Measurements from ENCODE around the gene C19orf81. TPM values are rescaled to one million over a fixed set of nuclear protein-coding genes. Genes with fewer than 3 reads are reported as not detected.
"Not testable (repeated sequence)": the region's sequence is repeated elsewhere in the genome, so short reads cannot be mapped to it uniquely, and the experiment has no call there.

C19orf81 gene
- polyA plus RNA-seq: 0.46 TPM
- long read RNA-seq, donor 1: 0 reads
- long read RNA-seq, donor 2: 0 reads
- long read RNA-seq, donor 3: 0 reads
- long read RNA-seq, donor 4: 0 reads
- long read RNA-seq, donor 5: 0 reads
- long read RNA-seq, donor 6: 0 reads
- long read RNA-seq, donor 7: 0 reads
- long read RNA-seq, donor 8: 0 reads
- long read RNA-seq, donor 9: 0 reads
- long read RNA-seq, donor 10: 0 reads
- long read RNA-seq, donor 11, partial matches to known transcripts: 5 of 5 reads
- long read RNA-seq, donor 11, other reads (novel, unspliced or antisense): 0 of 5 reads

DNA sequence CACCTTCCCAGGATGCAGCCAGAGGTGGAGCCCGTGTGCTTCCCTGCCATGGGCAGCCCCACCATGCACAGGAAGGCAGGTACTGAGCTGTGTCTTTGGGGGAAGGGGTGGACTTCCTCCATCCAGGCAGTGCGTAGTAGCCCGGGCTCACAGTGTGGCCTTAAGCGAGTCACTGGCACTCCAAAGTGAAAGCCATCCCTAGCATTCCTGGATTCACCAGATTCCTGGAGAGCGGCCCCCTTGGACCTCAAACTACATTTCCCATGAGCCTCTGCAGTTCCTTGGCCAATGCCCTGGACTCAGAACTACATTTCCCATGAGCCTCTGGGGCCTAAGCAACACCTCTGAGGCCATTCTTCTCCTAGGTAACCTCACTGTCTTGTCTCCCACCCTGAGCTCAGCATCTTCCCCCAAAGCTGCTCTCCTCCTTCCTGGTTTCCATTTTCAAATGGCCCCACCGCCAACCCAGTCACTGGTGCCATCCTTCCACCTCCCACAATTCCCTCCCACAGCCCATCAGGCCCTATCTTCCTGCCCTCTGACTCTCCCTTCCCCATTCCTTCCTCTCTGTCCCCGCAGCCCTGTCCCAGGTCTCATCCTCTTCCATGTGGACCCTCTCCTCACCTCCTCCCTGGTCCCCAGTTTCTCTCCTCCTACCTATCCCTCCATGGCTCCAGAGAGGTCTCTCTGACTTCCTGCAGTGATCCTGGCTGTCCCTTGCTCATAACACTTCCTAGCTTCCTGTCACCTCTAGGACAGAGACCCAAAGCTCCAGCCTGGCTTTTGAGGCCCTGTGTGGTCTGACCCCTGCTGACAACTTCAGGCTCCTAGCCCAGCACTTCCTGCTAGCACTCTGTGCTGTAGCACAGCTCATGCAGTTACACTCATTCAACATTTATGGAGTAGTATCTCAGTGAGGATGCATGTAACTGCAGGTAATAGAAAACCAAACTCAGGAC is at the start of gene C19orf81:
Gene C19orf81 (plus strand): TSS at position 13 of the 959 bp plus-strand sequence. CDS start 0 bp downstream, at position 13.
- Histone ChIP-seq H3K4me1 (ENCODE audit: control insufficient read depth, insufficient read depth, low read length) (no peaks in the 10 kb centered on the region), H3K9me3 (ENCODE audit: control insufficient read depth, low read depth, low read length) (no peaks in the 10 kb centered on the region), H3K4me3 (ENCODE audit: low read length) (no peak within 1 kb of the TSS), H3K27ac (ENCODE audit: low read length) (no peak within 1 kb of the TSS), H3K27me3 (ENCODE audit: control insufficient read depth, insufficient read depth, low read length) (no peaks in the 10 kb centered on the region), H3K36me3 (ENCODE audit: control insufficient read depth, insufficient read depth, low read length) (no peaks in the 10 kb centered on the region)
- no CpG with 5 or more reads among the region's 7 CpGs for WGBS (ENCODE audit: insufficient coverage, low lambda C conversion rate)
- no peak for DNase-seq

DNA sequence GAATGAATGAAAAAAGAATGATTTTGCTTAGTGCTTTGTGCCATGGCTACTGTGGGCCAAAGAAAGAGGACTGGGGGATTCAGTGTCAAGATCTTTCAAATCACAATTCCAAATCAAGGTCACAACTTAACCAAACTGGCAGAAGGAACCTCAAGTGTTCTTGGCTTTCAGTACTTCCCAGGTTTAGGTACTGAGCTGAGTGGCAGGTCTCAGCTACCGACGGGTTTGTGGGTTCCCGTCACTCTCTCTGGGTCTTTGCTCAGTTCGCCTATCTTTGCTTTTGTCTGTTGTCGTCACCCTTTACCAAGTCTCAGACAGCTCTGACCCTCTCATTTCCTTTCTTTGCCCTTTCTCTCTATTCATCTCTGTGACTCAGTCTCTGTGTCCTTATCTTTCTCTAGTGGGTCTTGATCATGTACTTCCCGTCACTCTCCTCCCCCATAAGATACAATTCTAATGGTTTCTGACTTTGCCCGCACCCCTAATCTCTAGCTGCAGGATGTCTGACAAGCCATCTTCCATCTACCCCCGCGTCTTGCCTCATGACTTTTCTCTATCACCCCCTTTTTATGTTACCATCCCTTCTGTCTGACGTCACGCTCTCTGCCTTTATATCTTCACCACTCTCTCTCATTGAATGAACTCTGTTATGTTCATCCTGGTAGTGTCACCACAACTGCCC is 47.7 kb upstream of the C19orf81 start:
- 62% methylated on average over 6 of the region's 11 CpGs for WGBS (ENCODE audit: insufficient coverage, low lambda C conversion rate)
- DNase-seq: no peak
- H3K27ac ChIP-seq (ENCODE audit: low read length): no peak overlapping the region
- no peaks in the 10 kb centered on the region for H3K36me3 ChIP-seq (ENCODE audit: control insufficient read depth, insufficient read depth, low read length)
- no peak overlapping the region for H3K4me3 ChIP-seq (ENCODE audit: low read length)
- H3K9me3 ChIP-seq (ENCODE audit: control insufficient read depth, low read depth, low read length): no peaks in the 10 kb centered on the region
- H3K4me1 ChIP-seq (ENCODE audit: control insufficient read depth, insufficient read depth, low read length): no peaks in the 10 kb centered on the region
- H3K27me3 ChIP-seq (ENCODE audit: control insufficient read depth, insufficient read depth, low read length): peaks cover 13% of the 10 kb centered on the region

DNA sequence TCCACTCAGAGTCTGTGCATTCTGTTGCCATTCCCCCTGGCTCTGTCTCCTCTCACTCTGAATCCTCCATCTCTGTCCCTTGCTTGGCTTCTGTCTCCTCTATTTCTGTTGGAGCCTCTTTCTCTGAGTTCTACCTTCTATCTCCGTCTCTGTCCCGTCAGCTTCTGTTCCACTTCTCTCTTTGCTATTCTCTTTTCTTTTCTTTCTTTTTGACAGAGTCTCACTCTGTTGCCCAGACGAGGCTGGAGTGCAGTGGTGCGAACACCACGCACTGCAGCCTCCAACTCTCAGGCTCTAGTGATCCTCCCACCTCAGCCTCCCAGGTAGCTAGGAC is 47.2 kb upstream of the C19orf81 start:
- peaks cover 1% of the 10 kb centered on the region for H3K9me3 ChIP-seq (ENCODE audit: control insufficient read depth, low read depth, low read length)
- no peaks in the 10 kb centered on the region for H3K36me3 ChIP-seq (ENCODE audit: control insufficient read depth, insufficient read depth, low read length)
- no peaks in the 10 kb centered on the region for H3K4me1 ChIP-seq (ENCODE audit: control insufficient read depth, insufficient read depth, low read length)
- WGBS (ENCODE audit: insufficient coverage, low lambda C conversion rate): 76% methylated on average over 3 of the region's 5 CpGs
- H3K27me3 ChIP-seq (ENCODE audit: control insufficient read depth, insufficient read depth, low read length): peaks cover 18% of the 10 kb centered on the region
- no peak overlapping the region for H3K4me3 ChIP-seq (ENCODE audit: low read length)
- no peak overlapping the region for H3K27ac ChIP-seq (ENCODE audit: low read length)
- no peak for DNase-seq

DNA sequence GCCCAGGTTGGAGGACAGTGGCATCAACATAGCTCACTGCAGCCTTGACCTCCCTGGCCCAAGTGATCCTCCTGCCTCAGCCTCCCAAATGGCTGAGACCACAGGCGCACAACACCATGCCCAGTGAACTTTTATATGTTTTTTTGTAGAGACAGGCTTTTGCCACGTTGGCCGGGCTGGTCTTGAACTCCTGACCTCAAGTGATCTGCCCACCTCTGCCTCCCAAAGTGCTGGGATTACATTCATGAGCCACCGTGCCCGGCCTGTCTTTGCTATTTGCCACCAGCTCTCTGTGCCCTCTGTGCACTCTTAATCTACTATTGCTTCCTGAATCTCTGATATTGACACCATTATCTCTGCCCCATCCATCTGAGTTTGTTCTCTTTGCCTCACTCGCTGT is 46.7 kb upstream of the C19orf81 start:
- Histone ChIP-seq H3K27ac (ENCODE audit: low read length) (no peak overlapping the region), H3K4me3 (ENCODE audit: low read length) (no peak overlapping the region), H3K9me3 (ENCODE audit: control insufficient read depth, low read depth, low read length) (peaks cover 5% of the 10 kb centered on the region), H3K36me3 (ENCODE audit: control insufficient read depth, insufficient read depth, low read length) (no peaks in the 10 kb centered on the region), H3K4me1 (ENCODE audit: control insufficient read depth, insufficient read depth, low read length) (no peaks in the 10 kb centered on the region), H3K27me3 (ENCODE audit: control insufficient read depth, insufficient read depth, low read length) (peaks cover 22% of the 10 kb centered on the region)
- no peak for DNase-seq
- 67% methylated on average over 1 of the region's 6 CpGs for WGBS (ENCODE audit: insufficient coverage, low lambda C conversion rate)

DNA sequence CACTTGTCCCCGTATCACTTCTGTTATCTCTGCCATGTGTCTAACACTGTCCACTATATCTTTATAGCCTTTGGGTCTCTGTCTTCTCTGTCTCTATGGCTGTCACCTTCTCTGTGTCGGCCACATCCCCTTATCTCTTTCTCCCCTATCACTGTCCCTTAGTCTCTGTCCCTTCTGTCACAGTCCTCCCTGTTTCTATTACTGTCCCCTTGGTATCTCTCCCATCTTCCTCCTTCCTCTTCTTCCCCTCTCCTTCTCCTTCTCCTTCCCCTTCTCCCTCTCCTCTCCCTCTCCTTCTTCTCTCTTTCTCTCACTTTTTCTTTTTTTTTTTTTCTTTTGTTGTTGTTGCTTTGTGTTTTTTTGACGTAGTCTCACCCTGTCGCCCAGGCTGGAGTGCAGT is 46.3 kb upstream of the C19orf81 start:
- H3K9me3 ChIP-seq (ENCODE audit: control insufficient read depth, low read depth, low read length): peaks cover 8% of the 10 kb centered on the region
- WGBS (ENCODE audit: insufficient coverage, low lambda C conversion rate): 57% methylated on average over 3 of the region's 4 CpGs
- no peaks in the 10 kb centered on the region for H3K4me1 ChIP-seq (ENCODE audit: control insufficient read depth, insufficient read depth, low read length)
- H3K36me3 ChIP-seq (ENCODE audit: control insufficient read depth, insufficient read depth, low read length): no peaks in the 10 kb centered on the region
- H3K4me3 ChIP-seq (ENCODE audit: low read length): no peak overlapping the region
- peaks cover 22% of the 10 kb centered on the region for H3K27me3 ChIP-seq (ENCODE audit: control insufficient read depth, insufficient read depth, low read length)
- DNase-seq: no peak
- no peak overlapping the region for H3K27ac ChIP-seq (ENCODE audit: low read length)

DNA sequence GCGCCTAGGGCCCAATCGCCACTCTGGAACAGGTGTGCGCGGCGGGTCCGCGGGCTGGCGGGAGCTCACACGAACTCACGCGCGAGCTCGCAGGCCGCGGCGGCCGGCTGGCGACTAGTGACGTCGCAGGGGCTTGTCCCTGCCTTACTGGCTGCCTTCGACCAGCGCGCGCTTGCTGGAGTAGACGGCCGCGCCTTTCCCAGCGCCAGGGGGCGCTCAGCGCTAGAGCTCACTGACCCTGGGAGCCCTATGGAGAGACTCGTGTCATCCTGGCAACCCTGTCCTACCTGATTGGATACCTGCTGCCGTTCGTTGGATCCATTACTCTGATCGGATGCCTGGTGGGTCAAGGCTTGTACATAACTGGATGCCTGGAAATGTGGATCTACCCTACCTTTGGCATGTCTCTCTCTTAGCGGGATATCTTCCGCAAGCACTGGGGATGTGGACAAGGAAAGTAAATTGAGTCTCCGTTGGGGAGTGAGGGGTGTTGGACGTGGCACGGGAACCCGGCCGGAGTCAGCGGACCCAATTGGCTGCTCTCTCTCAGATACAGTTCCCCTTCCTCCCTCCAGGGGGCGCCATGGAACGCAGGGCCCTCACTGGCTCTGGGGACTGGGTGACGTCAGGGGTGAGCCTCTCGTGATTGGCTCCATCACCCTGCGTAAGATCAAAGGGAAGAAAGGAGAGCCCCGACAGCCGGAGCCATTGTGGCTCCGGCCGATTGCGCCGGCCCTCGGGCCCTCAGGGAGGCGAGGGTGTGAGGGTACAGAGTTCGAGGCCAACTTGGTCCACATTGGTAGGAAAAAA is 44.8 kb upstream of the C19orf81 start:
- not testable (repeated sequence) for H3K27ac ChIP-seq (ENCODE audit: low read length); DNase-seq; H3K4me3 ChIP-seq (ENCODE audit: low read length); H3K4me1 ChIP-seq (ENCODE audit: control insufficient read depth, insufficient read depth, low read length); H3K36me3 ChIP-seq (ENCODE audit: control insufficient read depth, insufficient read depth, low read length)
- no CpG with 5 or more reads among the region's 56 CpGs for WGBS (ENCODE audit: insufficient coverage, low lambda C conversion rate)
- Histone ChIP-seq H3K27me3 (ENCODE audit: control insufficient read depth, insufficient read depth, low read length) (peaks cover 27% of the 10 kb centered on the region), H3K9me3 (ENCODE audit: control insufficient read depth, low read depth, low read length) (peaks cover 13% of the 10 kb centered on the region)

DNA sequence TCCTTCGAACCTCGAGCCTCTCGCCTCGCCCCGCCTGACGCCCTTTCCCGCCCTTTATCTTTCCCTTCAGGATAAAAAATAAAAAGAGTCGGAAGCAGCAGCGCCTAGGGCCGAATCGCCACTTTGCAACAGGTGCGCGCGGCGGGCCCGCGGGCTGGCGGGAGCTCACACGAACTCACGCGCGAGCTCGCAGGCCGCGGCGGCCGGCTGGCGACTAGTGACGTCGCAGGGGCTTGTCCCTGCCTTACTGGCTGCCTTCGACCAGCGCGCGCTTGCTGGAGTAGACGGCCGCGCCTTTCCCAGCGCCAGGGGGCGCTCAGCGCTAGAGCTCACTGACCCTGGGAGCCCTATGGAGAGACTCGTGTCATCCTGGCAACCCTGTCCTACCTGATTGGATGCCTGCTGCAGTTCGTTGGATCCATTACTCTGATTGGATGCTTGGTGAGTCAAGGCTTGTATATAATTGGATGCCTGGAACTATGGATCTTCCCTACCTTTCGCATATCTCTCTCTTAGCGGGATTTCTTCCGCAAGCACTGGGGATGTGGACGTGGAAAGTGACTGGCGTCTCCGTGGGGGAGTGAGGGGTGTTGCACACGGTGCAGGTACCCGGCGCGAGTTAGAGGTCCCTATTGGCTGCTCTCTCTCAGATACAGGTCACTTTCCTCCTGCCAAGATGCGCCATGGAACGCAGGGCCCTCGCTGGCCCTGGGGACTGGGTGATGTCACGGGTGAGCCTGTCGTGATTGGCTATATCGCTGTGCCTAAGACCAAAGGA is 43.0 kb upstream of the C19orf81 start:
- DNase-seq: not testable (repeated sequence)
- peaks cover 23% of the 10 kb centered on the region for H3K27me3 ChIP-seq (ENCODE audit: control insufficient read depth, insufficient read depth, low read length)
- no CpG with 5 or more reads among the region's 58 CpGs for WGBS (ENCODE audit: insufficient coverage, low lambda C conversion rate)

DNA sequence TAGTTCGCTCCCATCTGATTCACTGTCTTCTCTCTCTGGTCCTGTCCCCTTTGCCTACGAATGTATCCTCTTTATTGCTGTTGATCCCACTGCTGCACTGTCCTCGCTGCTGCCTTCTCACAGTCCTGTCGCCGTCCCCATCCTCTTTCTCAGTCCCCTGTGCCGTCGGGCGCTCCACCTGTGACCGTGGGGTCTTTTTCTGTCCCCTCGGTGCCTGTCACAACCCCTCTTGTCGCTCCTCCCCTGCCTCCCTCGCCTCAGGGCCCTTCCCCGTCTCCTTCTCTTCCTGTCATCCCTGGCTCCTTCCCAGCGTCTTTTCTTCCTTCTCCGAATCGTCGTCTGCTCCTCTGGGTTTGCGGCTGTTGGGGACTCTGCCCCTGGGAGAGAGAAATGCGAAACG is 41.9 kb upstream of the C19orf81 start:
- no peak overlapping the region for H3K27ac ChIP-seq (ENCODE audit: low read length)
- no peaks in the 10 kb centered on the region for H3K4me1 ChIP-seq (ENCODE audit: control insufficient read depth, insufficient read depth, low read length)
- no peaks in the 10 kb centered on the region for H3K36me3 ChIP-seq (ENCODE audit: control insufficient read depth, insufficient read depth, low read length)
- H3K9me3 ChIP-seq (ENCODE audit: control insufficient read depth, low read depth, low read length): peaks cover 13% of the 10 kb centered on the region
- H3K4me3 ChIP-seq (ENCODE audit: low read length): no peak overlapping the region
- DNase-seq: no peak
- WGBS (ENCODE audit: insufficient coverage, low lambda C conversion rate): 75% methylated on average over 7 of the region's 20 CpGs
- peaks cover 15% of the 10 kb centered on the region for H3K27me3 ChIP-seq (ENCODE audit: control insufficient read depth, insufficient read depth, low read length)

More for the DNA sequence above, 43.0 kb upstream of the C19orf81 start:
- H3K9me3 ChIP-seq (ENCODE audit: control insufficient read depth, low read depth, low read length): peaks cover 13% of the 10 kb centered on the region
- H3K36me3 ChIP-seq (ENCODE audit: control insufficient read depth, insufficient read depth, low read length); H3K4me3 ChIP-seq (ENCODE audit: low read length); H3K27ac ChIP-seq (ENCODE audit: low read length); H3K4me1 ChIP-seq (ENCODE audit: control insufficient read depth, insufficient read depth, low read length): not testable (repeated sequence)

DNA sequence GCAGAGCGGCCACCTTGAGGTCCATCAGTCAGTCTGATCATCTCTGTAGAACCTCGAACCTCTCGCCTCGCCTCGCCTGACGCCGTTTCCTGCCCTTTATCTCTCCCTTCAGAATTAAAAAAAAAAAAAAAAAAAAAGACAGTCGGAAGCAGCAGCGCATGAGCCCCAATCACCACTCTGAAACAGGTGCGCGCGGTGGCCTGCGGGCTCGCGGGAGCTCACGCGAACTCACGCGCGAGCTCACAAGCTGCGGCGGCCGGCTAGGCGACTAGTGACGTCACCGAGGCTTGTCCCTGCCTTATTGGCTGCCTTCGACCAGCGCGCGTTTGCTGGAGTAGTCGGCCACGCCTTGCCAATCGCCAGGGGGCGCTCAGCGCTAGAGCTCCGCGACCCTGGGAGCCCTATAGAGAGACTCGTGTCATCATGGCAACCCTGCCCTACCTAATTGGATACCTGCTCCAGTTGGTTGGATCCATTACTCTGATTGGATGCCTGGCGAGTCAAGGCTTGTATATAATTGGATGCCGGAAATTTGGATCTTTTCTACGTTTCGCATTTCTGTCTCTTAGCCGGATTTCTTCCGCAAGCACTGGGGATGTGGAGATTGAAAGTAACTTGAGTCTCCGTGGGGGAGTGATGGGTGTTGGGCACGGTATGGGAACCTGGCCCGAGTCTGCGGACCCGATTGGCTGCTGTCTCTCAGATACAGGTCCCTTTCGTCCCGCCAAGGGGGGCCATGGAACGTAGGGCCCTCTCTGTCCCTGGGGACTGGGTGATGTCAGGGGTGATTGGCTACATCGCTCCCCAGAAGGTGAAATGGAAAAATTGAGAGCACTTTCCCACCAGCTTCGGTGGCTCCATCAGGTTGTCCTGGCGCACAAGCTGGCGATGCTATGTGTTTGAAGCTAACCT is 41.1 kb upstream of the C19orf81 start:
- 80% methylated on average over 3 of the region's 56 CpGs for WGBS (ENCODE audit: insufficient coverage, low lambda C conversion rate)
- no peaks in the 10 kb centered on the region for H3K36me3 ChIP-seq (ENCODE audit: control insufficient read depth, insufficient read depth, low read length)

More for the DNA sequence above, 41.1 kb upstream of the C19orf81 start:
- Histone ChIP-seq H3K27ac (ENCODE audit: low read length) (no peak overlapping the region), H3K9me3 (ENCODE audit: control insufficient read depth, low read depth, low read length) (peaks cover 13% of the 10 kb centered on the region), H3K27me3 (ENCODE audit: control insufficient read depth, insufficient read depth, low read length) (peaks cover 15% of the 10 kb centered on the region), H3K4me1 (ENCODE audit: control insufficient read depth, insufficient read depth, low read length) (no peaks in the 10 kb centered on the region), H3K4me3 (ENCODE audit: low read length) (no peak overlapping the region)
- peak; percentile 50 to 56 for DNase-seq

Data from large intestine (tissue), 12 donors.